ENCODE data around the gene STAP1. TPM values are rescaled to one million over a fixed set of nuclear protein-coding genes. Genes with fewer than 3 reads are reported as not detected.
"Not testable (repeated sequence)": the region's sequence is repeated elsewhere in the genome, so short reads cannot be mapped to it uniquely, and the experiment has no call there.

Gene STAP1
- polyA plus RNA-seq, 1 donor: 0.52 TPM

- Histone ChIP-seq H3K36me3 (ENCODE audit: control insufficient read depth, insufficient read depth, low read length) (peaks cover 57% of the 10 kb centered on the region), H3K4me3 (ENCODE audit: low read length) (no peak overlapping the region), H3K27ac (ENCODE audit: low read length) (no peak overlapping the region), H3K4me1 (ENCODE audit: control insufficient read depth, insufficient read depth, low read length) (no peaks in the 10 kb centered on the region), H3K27me3 (ENCODE audit: control insufficient read depth, insufficient read depth, low read length) (no peaks in the 10 kb centered on the region), H3K9me3 (ENCODE audit: control insufficient read depth, low read depth, low read length) (no peaks in the 10 kb centered on the region)
- no peak for DNase-seq
- 100% methylated on average over 1 of the region's 2 CpGs for WGBS (ENCODE audit: insufficient coverage, low lambda C conversion rate)
Observed at GRCh38 chr4:67535280-67535840, 23.2 kb upstream of the STAP1 start.

- 86% methylated on average over 1 of the region's 1 CpG for WGBS (ENCODE audit: insufficient coverage, low lambda C conversion rate)
- no peak for DNase-seq
- Histone ChIP-seq H3K4me1 (ENCODE audit: control insufficient read depth, insufficient read depth, low read length) (peaks cover 4% of the 10 kb centered on the region), H3K36me3 (ENCODE audit: control insufficient read depth, insufficient read depth, low read length) (peaks cover 32% of the 10 kb centered on the region), H3K9me3 (ENCODE audit: control insufficient read depth, low read depth, low read length) (no peaks in the 10 kb centered on the region), H3K4me3 (ENCODE audit: low read length) (no peak overlapping the region), H3K27me3 (ENCODE audit: control insufficient read depth, insufficient read depth, low read length) (no peaks in the 10 kb centered on the region), H3K27ac (ENCODE audit: low read length) (no peak overlapping the region)
Observed at GRCh38 chr4:67539830-67540229, 18.7 kb upstream of the STAP1 start.

DNA sequence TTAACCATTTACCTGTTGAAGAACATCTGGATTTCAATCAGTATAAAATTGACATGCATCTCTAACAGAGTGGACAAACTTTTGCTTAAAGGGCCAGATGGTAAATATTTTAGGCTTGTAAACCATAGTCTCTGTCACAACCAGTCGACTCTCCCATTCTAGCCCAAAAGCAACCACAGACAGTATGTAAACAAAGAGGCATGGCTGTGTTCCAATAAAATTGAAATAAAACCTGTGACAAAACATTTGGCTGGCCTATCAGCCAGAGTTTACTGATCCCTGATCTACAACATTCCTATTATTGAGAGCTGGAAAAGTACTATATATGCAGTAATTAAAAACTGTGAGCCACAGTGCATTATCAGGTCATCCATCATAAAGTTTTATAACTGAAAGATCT, 16.5 kb upstream of the STAP1 start:
- Histone ChIP-seq H3K36me3 (ENCODE audit: control insufficient read depth, insufficient read depth, low read length) (peaks cover 23% of the 10 kb centered on the region), H3K4me1 (ENCODE audit: control insufficient read depth, insufficient read depth, low read length) (peaks cover 7% of the 10 kb centered on the region), H3K9me3 (ENCODE audit: control insufficient read depth, low read depth, low read length) (no peaks in the 10 kb centered on the region), H3K27ac (ENCODE audit: low read length) (no peak overlapping the region), H3K27me3 (ENCODE audit: control insufficient read depth, insufficient read depth, low read length) (no peaks in the 10 kb centered on the region), H3K4me3 (ENCODE audit: low read length) (no peak overlapping the region)
- no peak for DNase-seq
- WGBS (ENCODE audit: insufficient coverage, low lambda C conversion rate): no CpG with 5 or more reads among the region's 1 CpG

GRCh38 chr4:67545199-67546003, 13.1 kb upstream of the STAP1 start, which contains the start of gene CENPC:
TSS of gene CENPC (minus strand) at chr4:67545503. CDS start at chr4:67545355, 148 bp downstream.
- H3K36me3 ChIP-seq (ENCODE audit: control insufficient read depth, insufficient read depth, low read length): peaks cover 5% of the 10 kb centered on the region
- H3K4me3 ChIP-seq (ENCODE audit: low read length): peak within 1 kb of the TSS; percentile 87
- H3K9me3 ChIP-seq (ENCODE audit: control insufficient read depth, low read depth, low read length): no peaks in the 10 kb centered on the region
- peak; percentile 96 to 98 for DNase-seq
- H3K27ac ChIP-seq (ENCODE audit: low read length): peak within 1 kb of the TSS; percentile 90
- no peaks in the 10 kb centered on the region for H3K27me3 ChIP-seq (ENCODE audit: control insufficient read depth, insufficient read depth, low read length)
- peaks cover 7% of the 10 kb centered on the region for H3K4me1 ChIP-seq (ENCODE audit: control insufficient read depth, insufficient read depth, low read length)
- 7% methylated on average over 4 of the region's 53 CpGs for WGBS (ENCODE audit: insufficient coverage, low lambda C conversion rate)

- peak overlapping the region; percentile 87 for H3K4me3 ChIP-seq (ENCODE audit: low read length)
- H3K27ac ChIP-seq (ENCODE audit: low read length): peak overlapping the region; percentile 67
- peaks cover 7% of the 10 kb centered on the region for H3K4me1 ChIP-seq (ENCODE audit: control insufficient read depth, insufficient read depth, low read length)
- peaks cover 5% of the 10 kb centered on the region for H3K36me3 ChIP-seq (ENCODE audit: control insufficient read depth, insufficient read depth, low read length)
- WGBS (ENCODE audit: insufficient coverage, low lambda C conversion rate): no CpG with 5 or more reads among the region's 4 CpGs
- DNase-seq: no peak
- no peaks in the 10 kb centered on the region for H3K9me3 ChIP-seq (ENCODE audit: control insufficient read depth, low read depth, low read length)
- no peaks in the 10 kb centered on the region for H3K27me3 ChIP-seq (ENCODE audit: control insufficient read depth, insufficient read depth, low read length)
Observed at GRCh38 chr4:67546004-67546356, 12.5 kb upstream of the STAP1 start.

- Histone ChIP-seq H3K4me1 (ENCODE audit: control insufficient read depth, insufficient read depth, low read length) (peaks cover 7% of the 10 kb centered on the region), H3K4me3 (ENCODE audit: low read length) (no peak overlapping the region), H3K27ac (ENCODE audit: low read length) (no peak overlapping the region), H3K36me3 (ENCODE audit: control insufficient read depth, insufficient read depth, low read length) (peaks cover 5% of the 10 kb centered on the region), H3K9me3 (ENCODE audit: control insufficient read depth, low read depth, low read length) (no peaks in the 10 kb centered on the region), H3K27me3 (ENCODE audit: control insufficient read depth, insufficient read depth, low read length) (no peaks in the 10 kb centered on the region)
- DNase-seq: no peak
- WGBS (ENCODE audit: insufficient coverage, low lambda C conversion rate): no CpG with 5 or more reads among the region's 4 CpGs
Observed at GRCh38 chr4:67546971-67547370, 11.6 kb upstream of the STAP1 start.

DNA sequence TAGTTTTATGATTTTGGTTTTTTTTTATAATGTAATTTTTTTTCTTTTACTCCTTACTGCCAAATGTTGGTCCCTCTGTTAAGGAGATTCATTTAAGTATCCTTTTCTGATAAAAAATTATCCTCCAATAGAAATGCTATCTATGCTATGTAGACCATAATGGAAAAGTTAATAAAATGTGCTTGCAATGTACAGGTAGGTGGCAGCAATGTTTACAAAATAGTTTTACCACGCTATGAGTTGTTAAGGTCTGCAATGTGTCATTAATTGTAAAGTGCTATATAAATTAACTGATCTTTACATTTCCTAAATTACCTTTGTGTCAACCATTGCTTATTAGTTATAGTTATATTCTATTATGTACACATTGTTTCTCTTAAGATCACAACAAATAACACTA, 9.4 kb upstream of the STAP1 start:
- Histone ChIP-seq H3K27ac (ENCODE audit: low read length) (no peak overlapping the region), H3K27me3 (ENCODE audit: control insufficient read depth, insufficient read depth, low read length) (no peaks in the 10 kb centered on the region), H3K4me1 (ENCODE audit: control insufficient read depth, insufficient read depth, low read length) (peaks cover 3% of the 10 kb centered on the region), H3K4me3 (ENCODE audit: low read length) (no peak overlapping the region), H3K9me3 (ENCODE audit: control insufficient read depth, low read depth, low read length) (no peaks in the 10 kb centered on the region), H3K36me3 (ENCODE audit: control insufficient read depth, insufficient read depth, low read length) (no peaks in the 10 kb centered on the region)
- DNase-seq: peak in 1 of 2 donors; percentile 8
- no CpG with 5 or more reads among the region's 1 CpG for WGBS (ENCODE audit: insufficient coverage, low lambda C conversion rate)

- Histone ChIP-seq H3K4me3 (ENCODE audit: low read length) (no peak overlapping the region), H3K27ac (ENCODE audit: low read length) (no peak overlapping the region), H3K36me3 (ENCODE audit: control insufficient read depth, insufficient read depth, low read length) (no peaks in the 10 kb centered on the region), H3K27me3 (ENCODE audit: control insufficient read depth, insufficient read depth, low read length) (no peaks in the 10 kb centered on the region), H3K4me1 (ENCODE audit: control insufficient read depth, insufficient read depth, low read length) (peaks cover 3% of the 10 kb centered on the region), H3K9me3 (ENCODE audit: control insufficient read depth, low read depth, low read length) (no peaks in the 10 kb centered on the region)
- no peak for DNase-seq
Observed at GRCh38 chr4:67550451-67550850, 8.1 kb upstream of the STAP1 start.

DNA sequence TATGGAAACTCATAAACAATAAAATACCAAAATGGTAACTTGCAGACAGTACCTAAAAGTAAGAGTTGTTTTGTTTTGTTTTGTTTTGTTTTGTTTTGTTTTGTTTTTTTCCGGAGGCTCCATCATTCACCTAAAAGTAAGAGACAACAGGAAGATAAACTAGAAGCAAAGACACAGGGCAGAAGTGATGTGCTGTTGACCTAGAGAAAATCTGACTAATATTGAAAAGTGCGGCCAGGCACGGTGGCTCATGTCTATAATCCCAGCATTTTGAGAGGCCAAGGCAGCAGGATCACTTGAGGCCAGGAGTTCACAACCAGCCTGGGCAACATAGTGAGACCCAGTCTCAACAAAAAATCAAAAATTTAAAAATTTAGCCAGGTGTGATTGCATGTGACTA, 7.7 kb upstream of the STAP1 start:
- Histone ChIP-seq H3K4me1 (ENCODE audit: control insufficient read depth, insufficient read depth, low read length) (peaks cover 2% of the 10 kb centered on the region), H3K27me3 (ENCODE audit: control insufficient read depth, insufficient read depth, low read length) (no peaks in the 10 kb centered on the region), H3K9me3 (ENCODE audit: control insufficient read depth, low read depth, low read length) (no peaks in the 10 kb centered on the region), H3K36me3 (ENCODE audit: control insufficient read depth, insufficient read depth, low read length) (no peaks in the 10 kb centered on the region), H3K4me3 (ENCODE audit: low read length) (no peak overlapping the region), H3K27ac (ENCODE audit: low read length) (no peak overlapping the region)
- DNase-seq: no peak
- WGBS (ENCODE audit: insufficient coverage, low lambda C conversion rate): no CpG with 5 or more reads among the region's 3 CpGs

- not testable (repeated sequence) for H3K4me3 ChIP-seq (ENCODE audit: low read length); H3K27ac ChIP-seq (ENCODE audit: low read length); H3K4me1 ChIP-seq (ENCODE audit: control insufficient read depth, insufficient read depth, low read length); H3K27me3 ChIP-seq (ENCODE audit: control insufficient read depth, insufficient read depth, low read length); DNase-seq; H3K36me3 ChIP-seq (ENCODE audit: control insufficient read depth, insufficient read depth, low read length); H3K9me3 ChIP-seq (ENCODE audit: control insufficient read depth, low read depth, low read length)
- no CpG with 5 or more reads among the region's 4 CpGs for WGBS (ENCODE audit: insufficient coverage, low lambda C conversion rate)
Observed at GRCh38 chr4:67552146-67552792, 6.3 kb upstream of the STAP1 start.

All from large intestine (tissue), 3 donors.